Gastrocnemius medialis (tissue), 4 donors: ENCODE measurements around the gene KLHL18.

ENCODE experiments used
- POLR2A ChIP-seq, 2 donors: fragments of 450-650 bp; IDR thresholded peaks; one replicate each; pipeline ENCODE4 v1.6.1; 2017; ENCODE audit warnings: antibody characterized with exemption in 2 of 2, mild to moderate bottlenecking in 2 of 2, moderate library complexity in 2 of 2
- TF ChIP-seq, protein P1 (sequence below), 5 experiments: fragments of 450-650 bp in 3 of 5; fragments of 200-600 bp in 2 of 5; sonication (generic) in 2 of 5; IDR thresholded peaks in 4 of 5; conservative IDR thresholded peaks in 1 of 5; 1 replicate in 4 of 5; 2 replicates in 1 of 5; pipeline ENCODE4 v1.5.1; 2016 to 2019; ENCODE audit warnings: antibody characterized with exemption in 5 of 5, mild to moderate bottlenecking in 3 of 5, moderate library complexity in 3 of 5

DNA sequence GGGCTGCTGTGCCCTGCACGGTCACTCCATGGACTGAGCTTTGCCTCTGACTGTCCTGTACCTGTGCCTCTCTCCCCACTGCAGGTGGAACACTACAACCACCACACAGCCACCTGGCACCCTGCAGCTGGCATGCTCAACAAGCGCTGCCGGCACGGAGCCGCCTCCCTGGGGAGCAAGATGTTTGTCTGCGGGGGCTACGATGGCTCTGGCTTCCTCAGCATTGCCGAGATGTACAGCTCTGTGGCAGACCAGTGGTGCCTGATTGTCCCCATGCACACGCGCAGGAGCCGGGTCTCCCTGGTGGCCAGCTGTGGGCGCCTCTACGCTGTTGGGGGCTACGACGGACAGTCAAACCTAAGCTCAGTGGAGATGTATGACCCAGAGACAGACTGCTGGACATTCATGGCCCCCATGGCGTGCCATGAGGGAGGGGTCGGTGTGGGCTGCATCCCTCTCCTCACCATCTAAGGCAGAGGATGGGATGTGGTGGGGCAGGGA lies 60.8 kb downstream of the KLHL18 start:
- TF ChIP-seq, protein P1, sequence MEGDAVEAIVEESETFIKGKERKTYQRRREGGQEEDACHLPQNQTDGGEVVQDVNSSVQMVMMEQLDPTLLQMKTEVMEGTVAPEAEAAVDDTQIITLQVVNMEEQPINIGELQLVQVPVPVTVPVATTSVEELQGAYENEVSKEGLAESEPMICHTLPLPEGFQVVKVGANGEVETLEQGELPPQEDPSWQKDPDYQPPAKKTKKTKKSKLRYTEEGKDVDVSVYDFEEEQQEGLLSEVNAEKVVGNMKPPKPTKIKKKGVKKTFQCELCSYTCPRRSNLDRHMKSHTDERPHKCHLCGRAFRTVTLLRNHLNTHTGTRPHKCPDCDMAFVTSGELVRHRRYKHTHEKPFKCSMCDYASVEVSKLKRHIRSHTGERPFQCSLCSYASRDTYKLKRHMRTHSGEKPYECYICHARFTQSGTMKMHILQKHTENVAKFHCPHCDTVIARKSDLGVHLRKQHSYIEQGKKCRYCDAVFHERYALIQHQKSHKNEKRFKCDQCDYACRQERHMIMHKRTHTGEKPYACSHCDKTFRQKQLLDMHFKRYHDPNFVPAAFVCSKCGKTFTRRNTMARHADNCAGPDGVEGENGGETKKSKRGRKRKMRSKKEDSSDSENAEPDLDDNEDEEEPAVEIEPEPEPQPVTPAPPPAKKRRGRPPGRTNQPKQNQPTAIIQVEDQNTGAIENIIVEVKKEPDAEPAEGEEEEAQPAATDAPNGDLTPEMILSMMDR (IDR thresholded peaks at IDR 0.05 in 4 of 5, conservative IDR thresholded peaks at IDR 0.05 in 1 of 5), result no peak
- no peak for TF ChIP-seq POLR2A (IDR thresholded peaks at IDR 0.05)
